ENCODE measurements around the gene KCNF1.

GRCh38 chr2:10879159-10879558 is 32.6 kb upstream of the KCNF1 start:
- no peak for TF ChIP-seq CTCF (conservative IDR thresholded peaks at IDR 0.05; ENCODE audit: low read depth, low read length)
- TF ChIP-seq EZH2phosphoT487 (IDR thresholded peaks at IDR 0.05; ENCODE audit: borderline replicate concordance, low read length), result no peak
- TF ChIP-seq EZH2 (IDR thresholded peaks at IDR 0.05; ENCODE audit: low read length, unreplicated experiment), result no peak
